K562 (cell line): ENCODE measurements around the gene CPLX4. TPM values are rescaled to one million over a fixed set of nuclear protein-coding genes. Genes with fewer than 3 reads are reported as not detected.

Source experiments
- ATAC-seq: fragments of 200-7000 bp; cut with Tn5 transposase; 3 replicates; pipeline ENCODE4 v1.9.1; 2020; ENCODE audit warnings: moderate library complexity
- BruUV-seq: library from RNA; stranded (reverse); fragments of 400-500 nt; replicated peaks from 2 replicates; lab custom pipeline; 2021; lab: Mats Ljungman, UMichigan
- CTCF ChIA-PET: fragments of 300-600 bp; formaldehyde crosslinking; extraction: SDS; loops from one replicate; lab custom pipeline; 2021; ENCODE audit warnings: low intra/inter-chr PET ratio; lab: Yijun Ruan, JAX
- POLR2A ChIA-PET: fragments of 300-600, 350-650 bp; sonication (Branson Sonifier 250); formaldehyde crosslinking; extraction: SDS; loops from one replicate; lab custom pipeline; 2021; ENCODE audit warnings: antibody characterized with exemption, inconsistent platforms; lab: Yijun Ruan, JAX
- DNase-seq, 4 experiments: peaks; one replicate each; pipeline versions ENCODE4 v3.0.0 to v3.0.0-alpha.2; 2011 to 2018; ENCODE audit warnings: low spot score in 3 of 4, mixed read lengths in 3 of 4; ENCODE audit errors: extremely low read depth in 1 of 4
- FAIRE-seq: peaks from 2 replicates; lab custom pipeline; 2011; peaks lifted over from hg19 to GRCh38; lab: Jason Lieb, UNC
- H2AFZ ChIP-seq: 2 replicates; pipeline ENCODE4 v1.6.0; 2011; ENCODE audit warnings: low read depth, low read length, control low read depth, inconsistent platforms
- H3K27ac ChIP-seq: fragments of 200-600 bp; 3 replicates; pipeline ENCODE4 v1.8.0; 2011; ENCODE audit warnings: low read depth, mild to moderate bottlenecking, control low read depth, inconsistent platforms, low read length, moderate library complexity, mixed read lengths; ENCODE audit errors: extremely low read depth
- H3K27me3 ChIP-seq, 2 experiments: fragments of 300-600 bp in 1 of 2; 2 replicates in 1 of 2; 3 replicates in 1 of 2; pipeline versions ENCODE4 v1.6.0 to v1.8.0; 2011; ENCODE audit warnings: inconsistent platforms in 2 of 2, low read length in 2 of 2, mild to moderate bottlenecking in 1 of 2, mixed read lengths in 1 of 2, moderate library complexity in 1 of 2; ENCODE audit not compliant: control insufficient read depth in 2 of 2, insufficient read depth in 2 of 2
- H3K36me3 ChIP-seq: fragments of 300-600 bp; 3 replicates; pipeline ENCODE4 v1.8.0; 2011; ENCODE audit warnings: mild to moderate bottlenecking, low read length, inconsistent platforms; ENCODE audit not compliant: control insufficient read depth, insufficient read depth
- H3K4me1 ChIP-seq, 2 experiments: fragments of 200-600 bp in 1 of 2; replicated peaks in 1 of 2; 2 replicates in 1 of 2; 3 replicates in 1 of 2; pipeline versions ENCODE4 v1.5.1 to v1.8.0; 2011; ENCODE audit warnings: inconsistent platforms in 2 of 2, low read length in 2 of 2, mild to moderate bottlenecking in 1 of 2, mixed read lengths in 1 of 2, moderate library complexity in 1 of 2; ENCODE audit not compliant: control insufficient read depth in 2 of 2, insufficient read depth in 2 of 2
- H3K4me2 ChIP-seq: 2 replicates; pipeline ENCODE4 v1.6.1; 2011; ENCODE audit warnings: low read length, control low read depth, inconsistent platforms, mixed read lengths; ENCODE audit not compliant: insufficient read depth
- H3K4me3 ChIP-seq: fragments of 200-600 bp; sonication (generic), shearing (Covaris generic); 2 replicates; pipeline ENCODE4 v1.5.1; 2016; ENCODE audit warnings: control low read depth, inconsistent platforms
- H3K79me2 ChIP-seq: fragments of 200-600 bp; 3 replicates; pipeline ENCODE4 v1.8.0; 2011; ENCODE audit warnings: low read length, inconsistent platforms; ENCODE audit not compliant: control insufficient read depth, insufficient read depth
- H3K9ac ChIP-seq, 2 experiments: 2 replicates each; pipeline versions ENCODE4 v1.6.0 to v1.6.1; 2011; ENCODE audit warnings: low read depth in 2 of 2, low read length in 2 of 2, control low read depth in 1 of 2, inconsistent platforms in 1 of 2, mild to moderate bottlenecking in 1 of 2, mixed read lengths in 1 of 2; ENCODE audit not compliant: insufficient read depth in 1 of 2
- H3K9me1 ChIP-seq: one replicate; pipeline ENCODE4 v1.6.0; 2011; ENCODE audit warnings: inconsistent platforms, mild to moderate bottlenecking, low read length, moderate library complexity; ENCODE audit not compliant: control insufficient read depth, insufficient read depth
- H3K9me3 ChIP-seq: replicated peaks from 2 replicates; pipeline ENCODE4 v1.5.1; 2011; ENCODE audit warnings: low read depth, low read length, inconsistent platforms; ENCODE audit not compliant: control insufficient read depth, insufficient read depth
- H4K20me1 ChIP-seq: replicated peaks from 2 replicates; pipeline ENCODE4 v1.6.1; 2011; ENCODE audit warnings: low read length, inconsistent platforms, mixed read lengths; ENCODE audit not compliant: control insufficient read depth, insufficient read depth
- CCAR2 ChIP-seq: fragments of 200-400 bp; formaldehyde crosslinking; IDR thresholded peaks from 2 replicates; pipeline ENCODE4 v1.6.1; 2017; ENCODE audit warnings: mild to moderate bottlenecking, low read depth, low read length
- HEY1 ChIP-seq: fragments of 250-450 bp; sonication (Bioruptor Pico); IDR thresholded peaks from 2 replicates; pipeline ENCODE4 v1.5.0; 2020; ENCODE audit warnings: mild to moderate bottlenecking, moderate library complexity, borderline replicate concordance
- LARP7 ChIP-seq: fragments of 450-650 bp; IDR thresholded peaks from 2 replicates; pipeline ENCODE4 v1.6.1; 2016
- MEF2D ChIP-seq: conservative IDR thresholded peaks from 2 replicates; pipeline ENCODE4 v1.6.1; 2016; ENCODE audit warnings: low read depth, missing genetic modification characterization, missing compliant biosample characterization
- NCOA4 ChIP-seq: fragments of 450-650 bp; IDR thresholded peaks from 2 replicates; pipeline ENCODE4 v1.6.1; 2018; ENCODE audit warnings: mild to moderate bottlenecking; ENCODE audit not compliant: partially characterized antibody
- ZNF696 ChIP-seq: fragments of 250-450 bp; sonication (Bioruptor Pico); conservative IDR thresholded peaks from 2 replicates; pipeline ENCODE4 v1.4.0; 2020; ENCODE audit warnings: mild to moderate bottlenecking, moderate library complexity
- WGBS: fragments of 100-300 bp; shearing (Covaris generic); methylation state at CpG from one replicate; pipeline ENCODE4 v1.1.6; 2016; ENCODE audit warnings: low coverage, mixed read lengths; ENCODE audit not compliant: insufficient coverage; ENCODE audit errors: missing lambda C conversion rate; 5-methylcytosine and 5-hydroxymethylcytosine counted together
- in situ Hi-C: fragments of 300-500 bp; cut with MboI; formaldehyde crosslinking; loops from 4 replicates; pipeline ENCODE4 v1.15.0; 2018; ENCODE audit warnings: inconsistent platforms, mixed read lengths
- intact Hi-C: fragments of 100-400 bp; cut with micrococcal nuclease; formaldehyde crosslinking; loops from 2 replicates; pipeline ENCODE4 v1.14.2; 2022
- polyA plus RNA-seq, 8 experiments: library from polyadenylated mRNA; depleted of rRNA in 4 of 8; stranded (reverse) in 5 of 8; unstranded in 3 of 8; fragments of >200 nt; fragmentation: Nextera tagmentation in 2 of 8; fragmentation: Illumina TruSeq in 1 of 8; extraction: Ambion mirVana in 2 of 8; extraction: Trizol in 1 of 8; gene quantifications; 2 replicates each; pipeline versions ENCODE4 v1.2.1 to v1.2.3, GENCODE V29; 2011 to 2014; ENCODE audit warnings: inconsistent platforms in 1 of 8, missing spikeins in 1 of 8
- total RNA-seq, 7 experiments: library from RNA; depleted of rRNA in 6 of 7; stranded (reverse); fragments of >200 nt in 6 of 7; fragmentation: Illumina TruSeq in 2 of 7; extraction: Trizol in 2 of 7; gene quantifications; 2 replicates each; pipeline versions ENCODE4 v1.2.1 to v1.2.3, GENCODE V29; 2011 to 2021; ENCODE audit warnings: low replicate concordance in 1 of 7
- TF ChIP-seq, protein P1 (sequence below): fragments of 250-450 bp; sonication (Bioruptor Pico); IDR thresholded peaks from 2 replicates; pipeline ENCODE4 v1.9.0; 2021; ENCODE audit warnings: mild to moderate bottlenecking
- TF ChIP-seq, protein P2 (sequence below): fragments of 250-450 bp; sonication (Bioruptor Pico); IDR thresholded peaks from 2 replicates; pipeline ENCODE4 v1.5.0; 2020; ENCODE audit warnings: mild to moderate bottlenecking
- TF ChIP-seq, protein P3 (sequence below), 2 experiments: fragments of 450-650 bp; conservative IDR thresholded peaks; 2 replicates each; pipeline ENCODE4 v1.6.1; 2017; ENCODE audit warnings: mild to moderate bottlenecking in 2 of 2, moderate library complexity in 2 of 2
- TF ChIP-seq, protein P4 (sequence below), 2 experiments: fragments of 450-650 bp; IDR thresholded peaks; 2 replicates each; pipeline ENCODE4 v1.6.1; 2016; ENCODE audit warnings: mild to moderate bottlenecking in 2 of 2, borderline replicate concordance in 1 of 2, low read depth in 1 of 2, moderate library complexity in 1 of 2

The CPLX4 gene
- total and polyA plus RNA-seq, 9 of the 15 experiments (the other 6 are each of a cell fraction or from before 2014, with no cell fraction given), result not detected

DNA sequence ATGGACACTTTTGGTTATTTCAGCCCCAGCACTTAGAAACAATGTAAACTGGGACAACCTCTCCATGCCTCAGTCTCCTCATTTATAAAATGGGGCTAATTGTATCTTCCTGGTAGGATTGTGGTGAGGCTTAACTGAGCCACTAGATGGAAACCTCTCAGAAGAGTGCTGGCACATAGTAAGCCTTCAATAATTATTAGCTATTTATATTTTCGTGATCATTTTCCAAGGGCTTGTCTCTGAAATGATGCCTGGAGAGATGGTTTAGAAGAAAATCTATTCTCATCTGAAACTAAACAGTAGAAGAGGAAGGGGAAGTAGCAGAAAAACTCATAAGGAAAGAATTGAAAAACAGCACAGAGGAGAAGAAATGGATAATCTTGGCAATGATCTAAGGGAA, 52.0 kb downstream of the CPLX4 start:
- Histone ChIP-seq H3K9me3 (no peaks in the 10 kb centered on the region), H3K9ac (no peak overlapping the region), H3K4me3 (no peak overlapping the region), H3K27ac (no peak overlapping the region), H3K79me2 (no peaks in the 10 kb centered on the region), H3K4me1 (peaks cover 0 to 21% of the 10 kb centered on the region in 2 experiments; a peak in 2 of 5 replicates), H4K20me1 (no peaks in the 10 kb centered on the region), H3K36me3 (no peaks in the 10 kb centered on the region), H3K27me3 (peaks cover 3 to 40% of the 10 kb centered on the region in 2 experiments; a peak in 3 of 5 replicates), H3K4me2 (no peak overlapping the region), H2AFZ (no peak overlapping the region), H3K9me1 (no peaks in the 10 kb centered on the region)
- whole genome bisulfite sequencing, result 0% methylated on average over 1 of the region's 1 CpG
- DNase-seq, result no peak
- CTCF ChIA-PET, result no interaction called here
- ATAC-seq, result no peak
- BruUV-seq, result no TSS peak
- no peak for TF ChIP-seq LARP7
- TF ChIP-seq, protein P1, sequence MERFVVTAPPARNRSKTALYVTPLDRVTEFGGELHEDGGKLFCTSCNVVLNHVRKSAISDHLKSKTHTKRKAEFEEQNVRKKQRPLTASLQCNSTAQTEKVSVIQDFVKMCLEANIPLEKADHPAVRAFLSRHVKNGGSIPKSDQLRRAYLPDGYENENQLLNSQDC (CRISPR knock-in tag), result no peak
- TF ChIP-seq, protein P2, sequence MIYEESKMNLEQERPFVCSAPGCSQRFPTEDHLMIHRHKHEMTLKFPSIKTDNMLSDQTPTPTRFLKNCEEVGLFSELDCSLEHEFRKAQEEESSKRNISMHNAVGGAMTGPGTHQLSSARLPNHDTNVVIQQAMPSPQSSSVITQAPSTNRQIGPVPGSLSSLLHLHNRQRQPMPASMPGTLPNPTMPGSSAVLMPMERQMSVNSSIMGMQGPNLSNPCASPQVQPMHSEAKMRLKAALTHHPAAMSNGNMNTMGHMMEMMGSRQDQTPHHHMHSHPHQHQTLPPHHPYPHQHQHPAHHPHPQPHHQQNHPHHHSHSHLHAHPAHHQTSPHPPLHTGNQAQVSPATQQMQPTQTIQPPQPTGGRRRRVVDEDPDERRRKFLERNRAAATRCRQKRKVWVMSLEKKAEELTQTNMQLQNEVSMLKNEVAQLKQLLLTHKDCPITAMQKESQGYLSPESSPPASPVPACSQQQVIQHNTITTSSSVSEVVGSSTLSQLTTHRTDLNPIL (CRISPR knock-in tag), result no peak
- TF ChIP-seq, protein P3, sequence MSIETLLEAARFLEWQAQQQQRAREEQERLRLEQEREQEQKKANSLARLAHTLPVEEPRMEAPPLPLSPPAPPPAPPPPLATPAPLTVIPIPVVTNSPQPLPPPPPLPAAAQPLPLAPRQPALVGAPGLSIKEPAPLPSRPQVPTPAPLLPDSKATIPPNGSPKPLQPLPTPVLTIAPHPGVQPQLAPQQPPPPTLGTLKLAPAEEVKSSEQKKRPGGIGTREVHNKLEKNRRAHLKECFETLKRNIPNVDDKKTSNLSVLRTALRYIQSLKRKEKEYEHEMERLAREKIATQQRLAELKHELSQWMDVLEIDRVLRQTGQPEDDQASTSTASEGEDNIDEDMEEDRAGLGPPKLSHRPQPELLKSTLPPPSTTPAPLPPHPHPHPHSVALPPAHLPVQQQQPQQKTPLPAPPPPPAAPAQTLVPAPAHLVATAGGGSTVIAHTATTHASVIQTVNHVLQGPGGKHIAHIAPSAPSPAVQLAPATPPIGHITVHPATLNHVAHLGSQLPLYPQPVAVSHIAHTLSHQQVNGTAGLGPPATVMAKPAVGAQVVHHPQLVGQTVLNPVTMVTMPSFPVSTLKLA (conservative IDR thresholded peaks at IDR 0.05), result no peak
- no peak for TF ChIP-seq MEF2D
- TF ChIP-seq NCOA4, result no peak
- no peak for TF ChIP-seq HEY1 (CRISPR knock-in tag)
- TF ChIP-seq, protein P4, sequence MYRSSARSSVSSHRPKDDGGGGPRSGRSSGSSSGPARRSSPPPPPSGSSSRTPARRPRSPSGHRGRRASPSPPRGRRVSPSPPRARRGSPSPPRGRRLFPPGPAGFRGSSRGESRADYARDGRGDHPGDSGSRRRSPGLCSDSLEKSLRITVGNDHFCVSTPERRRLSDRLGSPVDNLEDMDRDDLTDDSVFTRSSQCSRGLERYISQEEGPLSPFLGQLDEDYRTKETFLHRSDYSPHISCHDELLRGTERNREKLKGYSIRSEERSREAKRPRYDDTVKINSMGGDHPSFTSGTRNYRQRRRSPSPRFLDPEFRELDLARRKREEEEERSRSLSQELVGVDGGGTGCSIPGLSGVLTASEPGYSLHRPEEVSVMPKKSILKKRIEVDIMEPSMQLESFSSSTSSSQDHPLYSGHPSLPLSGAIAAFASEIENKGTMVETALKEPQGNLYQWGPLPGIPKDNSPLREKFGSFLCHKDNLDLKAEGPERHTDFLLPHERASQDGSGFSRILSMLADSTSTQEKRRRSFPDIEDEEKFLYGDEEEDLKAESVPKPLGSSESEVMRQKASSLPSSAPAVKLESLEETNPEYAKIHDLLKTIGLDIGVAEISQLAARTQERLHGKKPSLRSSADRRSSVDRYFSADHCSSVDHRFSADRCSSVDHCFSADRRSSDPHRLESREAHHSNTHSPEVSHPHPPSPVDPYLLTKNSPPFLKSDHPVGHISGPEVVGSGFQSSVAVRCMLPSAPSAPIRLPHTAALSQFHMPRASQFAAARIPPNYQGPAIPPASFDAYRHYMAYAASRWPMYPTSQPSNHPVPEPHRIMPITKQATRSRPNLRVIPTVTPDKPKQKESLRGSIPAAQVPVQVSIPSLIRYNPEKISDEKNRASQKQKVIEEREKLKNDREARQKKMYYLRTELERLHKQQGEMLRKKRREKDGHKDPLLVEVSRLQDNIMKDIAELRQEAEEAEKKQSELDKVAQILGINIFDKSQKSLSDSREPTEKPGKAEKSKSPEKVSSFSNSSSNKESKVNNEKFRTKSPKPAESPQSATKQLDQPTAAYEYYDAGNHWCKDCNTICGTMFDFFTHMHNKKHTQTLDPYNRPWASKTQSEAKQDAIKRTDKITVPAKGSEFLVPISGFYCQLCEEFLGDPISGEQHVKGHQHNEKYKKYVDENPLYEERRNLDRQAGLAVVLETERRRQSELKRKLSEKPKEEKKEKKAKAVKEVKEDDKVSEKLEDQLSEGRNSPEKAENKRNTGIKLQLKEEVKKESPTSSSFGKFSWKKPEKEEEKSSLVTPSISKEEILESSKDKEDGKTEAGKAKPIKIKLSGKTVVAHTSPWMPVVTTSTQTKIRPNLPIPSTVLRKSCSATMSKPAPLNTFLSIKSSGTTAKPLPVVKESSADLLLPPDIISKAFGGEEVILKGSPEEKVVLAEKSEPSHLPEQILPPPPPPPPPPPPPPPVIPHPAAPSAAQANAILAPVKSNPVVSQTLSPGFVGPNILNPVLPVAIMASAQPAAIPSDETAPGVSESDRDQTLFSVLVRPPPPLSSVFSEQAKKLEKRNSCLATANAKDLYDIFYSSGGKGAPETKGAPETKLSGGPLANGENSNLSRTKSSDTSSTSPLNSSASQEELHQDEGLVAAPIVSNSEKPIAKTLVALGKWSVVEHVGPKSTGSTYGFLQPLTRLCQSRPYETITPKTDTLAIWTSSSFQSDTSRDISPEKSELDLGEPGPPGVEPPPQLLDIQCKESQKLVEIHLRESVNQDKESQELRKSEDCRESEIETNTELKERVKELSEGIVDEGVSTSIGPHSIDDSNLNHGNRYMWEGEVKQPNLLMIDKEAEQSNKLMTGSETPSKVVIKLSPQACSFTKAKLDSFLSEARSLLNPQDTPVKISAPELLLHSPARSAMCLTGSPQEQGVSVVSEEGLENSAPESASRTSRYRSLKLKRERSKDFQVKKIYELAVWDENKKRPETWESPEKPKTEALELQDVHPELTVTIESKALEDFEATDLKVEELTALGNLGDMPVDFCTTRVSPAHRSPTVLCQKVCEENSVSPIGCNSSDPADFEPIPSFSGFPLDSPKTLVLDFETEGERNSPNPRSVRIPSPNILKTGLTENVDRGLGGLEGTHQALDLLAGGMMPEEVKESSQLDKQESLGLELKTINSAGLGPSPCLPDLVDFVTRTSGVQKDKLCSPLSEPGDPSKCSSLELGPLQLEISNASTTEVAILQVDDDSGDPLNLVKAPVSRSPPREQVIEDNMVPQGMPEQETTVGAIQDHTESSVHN (IDR thresholded peaks at IDR 0.05; ENCODE audit: borderline replicate concordance in 1 of 2, low read depth in 1 of 2), result no peak
- TF ChIP-seq CCAR2, result no peak
- no peak for TF ChIP-seq ZNF696 (CRISPR knock-in tag)
- in situ Hi-C loops, result no loop called here
- intact Hi-C loops, result no loop called here
- POLR2A ChIA-PET, result interaction anchor here (1.5 kb wide), 1 partner anchor 16 kb away, joined by 3 read pairs; no protein-coding TSS in a partner anchor
- no peak for FAIRE-seq
